GM18498 (cell line): ENCODE data around the gene CTNNA3.
A peak's percentile ranks its signal among the peaks of the same experiment; 100 is the strongest.

Experiments
- ATAC-seq: cut with Tn5 transposase; IDR thresholded peaks from one replicate; pipeline ENCODE4 v1.9.1; 2021; ENCODE audit warnings: mild to moderate bottlenecking, moderate library complexity; ENCODE audit not compliant: unreplicated experiment

The CTNNA3 gene

GRCh38 chr10:66980246-66980815 lies 715.7 kb downstream of the CTNNA3 start:
- ATAC-seq = no peak

- ATAC-seq = no peak
These were observed 731.0 kb downstream of the CTNNA3 start for GRCh38 chr10:66964946-66965345.

GRCh38 chr10:66958466-66958865 lies 737.5 kb downstream of the CTNNA3 start:
- no peak for ATAC-seq

- no peak for ATAC-seq
These were observed 744.1 kb downstream of the CTNNA3 start for GRCh38 chr10:66951896-66952295.

- no peak for ATAC-seq
These were observed 752.4 kb downstream of the CTNNA3 start for GRCh38 chr10:66943590-66943989.

DNA sequence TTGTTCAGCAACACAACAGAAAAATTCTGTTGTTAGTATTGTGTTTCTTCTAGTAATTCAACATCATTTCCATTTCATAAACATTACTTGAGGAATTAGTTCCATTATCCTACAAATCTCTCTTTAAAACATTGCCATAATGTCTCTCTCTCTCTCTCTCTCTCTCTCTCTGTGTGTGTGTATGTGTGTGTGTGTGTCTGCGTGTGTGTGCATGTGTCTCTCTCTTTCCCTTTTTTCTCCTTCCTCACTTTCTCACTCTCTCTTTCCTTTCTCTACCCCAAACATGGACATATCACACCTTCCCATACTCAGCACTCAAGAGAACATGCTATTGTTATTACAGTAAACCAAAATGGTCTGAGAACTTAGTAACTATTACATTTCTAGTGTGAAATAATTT lies 753.6 kb downstream of the CTNNA3 start:
- no peak for ATAC-seq

DNA sequence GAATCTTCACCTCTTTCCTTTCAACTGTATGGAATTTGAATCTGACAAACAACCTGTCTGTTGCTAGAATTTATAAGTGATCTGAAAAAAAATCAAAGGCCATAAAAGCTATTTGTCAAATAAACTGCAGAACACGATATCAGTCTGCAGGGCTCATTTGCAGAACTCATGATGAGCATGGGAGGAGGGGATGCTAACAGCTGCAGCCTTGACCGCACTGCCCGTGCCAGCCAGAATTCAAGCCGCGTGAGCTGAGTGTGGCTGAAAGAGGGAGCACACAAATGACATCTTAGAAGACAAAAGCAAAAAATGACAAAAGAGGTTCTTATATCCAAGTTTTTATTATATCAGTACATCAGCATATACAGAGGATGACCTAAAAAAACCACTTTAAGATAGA lies 754.5 kb downstream of the CTNNA3 start:
- ATAC-seq = no peak

DNA sequence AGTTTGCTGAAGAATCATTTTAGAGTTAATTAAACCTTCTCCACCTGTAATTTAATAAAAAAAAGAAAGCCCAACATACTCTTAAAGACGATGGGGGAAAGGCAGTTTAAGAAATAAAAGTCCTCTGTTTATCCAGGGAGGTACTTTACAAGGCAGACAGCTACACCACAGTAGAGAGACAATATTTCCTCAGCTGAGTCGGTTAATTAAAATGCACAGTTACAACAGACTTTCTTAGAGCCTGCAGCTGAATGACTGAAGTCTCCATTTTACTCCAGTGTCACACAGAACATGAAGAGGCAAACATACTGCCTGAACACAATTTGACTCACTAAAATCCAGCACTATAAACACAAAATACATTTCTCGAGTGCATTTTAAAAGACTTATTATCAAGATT lies 755.0 kb downstream of the CTNNA3 start:
- no peak for ATAC-seq

DNA sequence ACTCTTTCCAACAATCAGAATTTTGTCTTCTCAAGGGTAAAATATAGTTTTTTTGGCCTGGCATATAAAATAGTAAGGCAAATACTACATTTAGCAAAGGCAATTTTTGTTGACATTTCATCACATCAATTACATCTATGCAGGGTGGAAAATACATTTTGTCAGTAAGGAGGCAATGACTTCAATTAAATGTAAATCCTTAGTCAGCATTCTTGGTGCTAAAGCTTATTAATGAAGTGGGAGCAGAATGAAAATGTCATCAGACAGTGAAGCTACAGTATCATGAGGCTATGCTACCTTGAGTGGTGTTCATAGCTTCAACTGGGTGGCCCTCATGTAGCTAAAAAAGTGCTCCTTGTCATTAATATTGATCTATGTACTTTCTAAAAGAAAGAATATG lies 761.3 kb downstream of the CTNNA3 start:
- ATAC-seq = no peak

GRCh38 chr10:66931949-66932343 lies 764.0 kb downstream of the CTNNA3 start:
- no peak for ATAC-seq

GRCh38 chr10:66931340-66931948 lies 764.6 kb downstream of the CTNNA3 start:
- peak; percentile 77 for ATAC-seq

GRCh38 chr10:66929375-66929774 lies 766.6 kb downstream of the CTNNA3 start:
- ATAC-seq = no peak

GRCh38 chr10:66928776-66929175 lies 767.2 kb downstream of the CTNNA3 start:
- no peak for ATAC-seq

DNA sequence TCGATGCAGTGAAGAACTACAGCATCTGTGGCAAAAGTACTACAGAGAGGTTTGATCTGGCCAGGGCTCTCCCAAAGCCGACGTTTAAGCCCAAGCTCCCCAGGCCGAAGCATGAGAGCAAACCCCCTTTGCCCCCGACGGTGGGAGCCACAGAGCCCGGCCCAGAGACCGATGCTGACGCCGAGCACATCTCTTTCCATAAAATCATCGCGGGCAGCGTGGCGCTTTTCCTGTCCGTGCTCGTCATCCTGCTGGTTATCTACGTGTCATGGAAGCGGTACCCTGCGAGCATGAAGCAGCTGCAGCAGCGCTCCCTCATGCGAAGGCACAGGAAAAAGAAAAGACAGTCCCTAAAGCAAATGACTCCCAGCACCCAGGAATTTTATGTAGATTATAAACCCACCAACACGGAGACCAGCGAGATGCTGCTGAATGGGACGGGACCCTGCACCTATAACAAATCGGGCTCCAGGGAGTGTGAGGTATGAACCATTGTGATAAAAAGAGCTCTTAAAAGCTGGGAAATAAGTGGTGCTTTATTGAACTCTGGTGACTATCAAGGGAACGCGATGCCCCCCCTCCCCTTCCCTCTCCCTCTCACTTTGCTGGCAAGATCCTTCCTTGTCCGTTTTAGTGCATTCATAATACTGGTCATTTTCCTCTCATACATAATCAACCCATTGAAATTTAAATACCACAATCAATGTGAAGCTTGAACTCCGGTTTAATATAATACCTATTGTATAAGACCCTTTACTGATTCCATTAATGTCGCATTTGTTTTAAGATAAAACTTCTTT lies 767.8 kb downstream of the CTNNA3 start:
- ATAC-seq = no peak

DNA sequence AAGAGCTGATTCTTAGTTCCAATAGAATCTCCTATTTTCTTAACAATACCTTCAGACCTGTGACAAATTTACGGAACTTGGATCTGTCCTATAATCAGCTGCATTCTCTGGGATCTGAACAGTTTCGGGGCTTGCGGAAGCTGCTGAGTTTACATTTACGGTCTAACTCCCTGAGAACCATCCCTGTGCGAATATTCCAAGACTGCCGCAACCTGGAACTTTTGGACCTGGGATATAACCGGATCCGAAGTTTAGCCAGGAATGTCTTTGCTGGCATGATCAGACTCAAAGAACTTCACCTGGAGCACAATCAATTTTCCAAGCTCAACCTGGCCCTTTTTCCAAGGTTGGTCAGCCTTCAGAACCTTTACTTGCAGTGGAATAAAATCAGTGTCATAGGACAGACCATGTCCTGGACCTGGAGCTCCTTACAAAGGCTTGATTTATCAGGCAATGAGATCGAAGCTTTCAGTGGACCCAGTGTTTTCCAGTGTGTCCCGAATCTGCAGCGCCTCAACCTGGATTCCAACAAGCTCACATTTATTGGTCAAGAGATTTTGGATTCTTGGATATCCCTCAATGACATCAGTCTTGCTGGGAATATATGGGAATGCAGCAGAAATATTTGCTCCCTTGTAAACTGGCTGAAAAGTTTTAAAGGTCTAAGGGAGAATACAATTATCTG lies 768.6 kb downstream of the CTNNA3 start:
- ATAC-seq = no peak

DNA sequence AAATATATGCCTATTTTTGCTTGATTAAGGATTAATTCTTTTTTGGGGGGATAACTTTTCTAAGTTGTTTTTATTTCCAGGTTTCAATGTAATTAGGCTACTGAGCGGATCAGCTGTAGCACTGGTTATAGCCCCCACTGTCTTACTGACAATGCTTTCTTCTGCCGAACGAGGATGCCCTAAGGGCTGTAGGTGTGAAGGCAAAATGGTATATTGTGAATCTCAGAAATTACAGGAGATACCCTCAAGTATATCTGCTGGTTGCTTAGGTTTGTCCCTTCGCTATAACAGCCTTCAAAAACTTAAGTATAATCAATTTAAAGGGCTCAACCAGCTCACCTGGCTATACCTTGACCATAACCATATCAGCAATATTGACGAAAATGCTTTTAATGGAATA lies 769.2 kb downstream of the CTNNA3 start:
- no peak for ATAC-seq

DNA sequence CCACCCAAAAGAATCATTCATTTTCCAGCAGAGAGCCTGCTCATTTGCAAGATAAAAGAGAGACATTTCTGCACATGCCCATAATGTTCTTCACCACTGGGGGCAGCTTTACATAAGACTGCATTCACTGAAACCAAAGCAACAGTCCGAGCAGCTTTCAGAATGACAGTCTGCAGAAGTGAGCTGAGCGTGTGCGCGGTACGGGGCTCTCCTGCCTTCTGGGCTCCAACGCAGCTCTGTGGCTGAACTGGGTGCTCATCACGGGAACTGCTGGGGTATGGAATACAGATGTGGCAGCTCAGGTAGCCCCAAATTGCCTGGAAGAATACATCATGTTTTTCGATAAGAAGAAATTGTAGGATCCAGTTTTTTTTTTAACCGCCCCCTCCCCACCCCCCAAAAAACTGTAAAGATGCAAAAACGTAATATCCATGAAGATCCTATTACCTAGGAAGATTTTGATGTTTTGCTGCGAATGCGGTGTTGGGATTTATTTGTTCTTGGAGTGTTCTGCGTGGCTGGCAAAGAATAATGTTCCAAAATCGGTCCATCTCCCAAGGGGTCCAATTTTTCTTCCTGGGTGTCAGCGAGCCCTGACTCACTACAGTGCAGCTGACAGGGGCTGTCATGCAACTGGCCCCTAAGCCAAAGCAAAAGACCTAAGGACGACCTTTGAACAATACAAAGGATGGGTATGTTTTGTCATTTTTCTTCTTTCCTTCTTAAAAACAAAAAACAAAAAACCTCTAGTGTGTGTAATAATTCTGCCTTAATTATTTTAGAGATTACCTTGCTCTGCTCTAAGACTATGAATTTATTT lies 769.9 kb downstream of the CTNNA3 start, which contains the start of gene LRRTM3:
TSS of gene LRRTM3 (plus strand) at position 141 of the 820 bp plus-strand sequence.
- peak; percentile 100 for ATAC-seq

DNA sequence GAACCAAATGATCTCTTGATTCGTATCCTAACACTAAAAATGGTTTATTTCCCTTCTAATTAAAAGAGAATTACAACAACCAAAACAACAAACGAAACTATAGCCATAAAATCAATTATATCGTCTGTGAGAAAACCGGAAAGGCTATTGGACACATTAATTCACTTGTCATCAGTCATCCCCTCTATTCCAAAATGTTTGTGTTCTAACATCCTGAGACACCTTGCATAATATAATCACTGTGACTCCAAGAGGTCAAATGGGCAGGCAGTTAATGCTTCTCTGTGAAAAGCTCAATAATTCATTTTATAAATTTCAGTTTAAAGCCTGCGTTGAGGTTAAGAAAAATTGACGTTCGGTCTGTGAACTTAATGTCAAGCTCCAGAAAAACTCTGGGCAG lies 770.6 kb downstream of the CTNNA3 start:
- no peak for ATAC-seq

- ATAC-seq = no peak
These were observed 771.2 kb downstream of the CTNNA3 start for GRCh38 chr10:66924674-66925345.

DNA sequence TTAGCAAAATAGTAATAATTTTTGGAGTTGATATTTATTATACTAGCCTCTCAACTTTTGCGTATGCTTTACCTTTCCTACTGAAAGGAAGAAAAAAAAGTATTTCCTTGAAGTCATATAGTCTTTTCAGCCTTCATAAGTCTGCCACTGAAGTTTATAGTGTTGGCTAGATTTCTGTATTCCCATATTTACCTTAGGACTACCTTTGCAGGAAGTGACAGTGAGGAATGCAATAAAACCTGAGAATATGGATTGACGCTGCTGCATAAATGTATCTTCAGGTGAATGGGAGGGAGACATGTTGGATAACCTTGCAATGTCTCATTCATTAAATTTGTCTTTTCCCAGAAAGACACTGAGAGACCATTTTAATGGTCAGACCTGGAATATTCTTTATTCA lies 776.7 kb downstream of the CTNNA3 start:
- no peak for ATAC-seq
